Measurements from ENCODE around the gene FBP1. TPM values are rescaled to one million over a fixed set of nuclear protein-coding genes. Genes with fewer than 3 reads are reported as not detected.

Gene FBP1
- total and polyA plus RNA-seq, 2 donors from 2014 or later, result 27.3 to 266 TPM

DNA sequence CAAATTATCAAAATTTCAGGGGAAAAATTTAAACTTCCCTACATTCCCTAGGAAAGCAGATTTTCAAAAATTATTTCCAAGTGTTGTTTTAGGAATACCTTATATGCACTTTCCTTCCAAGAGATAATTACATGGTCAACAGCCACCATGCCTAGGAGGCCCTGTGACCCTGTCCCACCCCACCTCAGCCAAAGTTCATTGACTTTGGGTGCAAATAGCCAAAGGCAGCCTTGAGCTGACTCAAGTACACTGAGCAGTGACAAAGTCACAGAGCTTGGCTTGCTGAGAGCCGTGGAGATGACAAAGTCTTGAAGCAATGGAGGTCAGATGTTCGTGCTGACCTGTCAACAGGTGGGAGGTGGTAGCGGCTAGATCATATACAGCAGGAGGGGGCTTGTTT lies 24.3 kb upstream of the FBP1 start:
- intact Hi-C loops (cut with DNase I), result no loop called here
- Histone ChIP-seq H3K36me3 (ENCODE audit: control insufficient read depth in 2 of 3, insufficient read depth in 3 of 3, low read length in 3 of 3) (no peaks in the 10 kb centered on the region), H3K4me3 (ENCODE audit: low read length in 3 of 3) (no peak overlapping the region), H3K27me3 (ENCODE audit: control insufficient read depth, insufficient read depth, low read length) (no peaks in the 10 kb centered on the region), H3K27ac (ENCODE audit: low read depth in 2 of 2, low read length in 2 of 2) (peak overlapping the region in 1 of 2 donors; percentile 14), H3K4me1 (ENCODE audit: control insufficient read depth in 2 of 3, insufficient read depth in 2 of 3, low read depth in 1 of 3, low read length in 3 of 3) (peaks cover 0 to 11% (median 7%) of the 10 kb centered on the region in 3 donors), H3K9ac (ENCODE audit: low read length in 3 of 3) (no peak overlapping the region), H3K9me3 (ENCODE audit: control insufficient read depth in 2 of 3, insufficient read depth in 1 of 3, low read length in 3 of 3) (no peaks in the 10 kb centered on the region)
- FAIRE-seq (no peak), DNase-seq (no peak)
- TF ChIP-seq CTCF (IDR thresholded peaks at IDR 0.05; ENCODE audit: borderline replicate concordance, extremely low read depth, insufficient read depth), result no peak

GRCh38 chr9:94663140-94663539 lies 23.8 kb upstream of the FBP1 start:
- intact Hi-C loops (cut with DNase I), result no loop called here
- H3K27ac ChIP-seq (ENCODE audit: low read depth in 2 of 2, low read length in 2 of 2), result no peak overlapping the region
- no peak for TF ChIP-seq CTCF (IDR thresholded peaks at IDR 0.05; ENCODE audit: borderline replicate concordance, extremely low read depth, insufficient read depth)
- H3K4me1 ChIP-seq (ENCODE audit: control insufficient read depth in 2 of 3, insufficient read depth in 2 of 3, low read depth in 1 of 3, low read length in 3 of 3), result peaks cover 0 to 11% (median 7%) of the 10 kb centered on the region in 3 donors
- no peak for FAIRE-seq
- no peaks in the 10 kb centered on the region for H3K36me3 ChIP-seq (ENCODE audit: control insufficient read depth in 2 of 3, insufficient read depth in 3 of 3, low read length in 3 of 3)
- no peak overlapping the region for H3K9ac ChIP-seq (ENCODE audit: low read length in 3 of 3)
- H3K27me3 ChIP-seq (ENCODE audit: control insufficient read depth, insufficient read depth, low read length), result no peaks in the 10 kb centered on the region
- peak in 3 of 5 donors; percentile 48 to 72 (median 66) for DNase-seq
- H3K9me3 ChIP-seq (ENCODE audit: control insufficient read depth in 2 of 3, insufficient read depth in 1 of 3, low read length in 3 of 3), result no peaks in the 10 kb centered on the region
- H3K4me3 ChIP-seq (ENCODE audit: low read length in 3 of 3), result no peak overlapping the region

GRCh38 chr9:94657021-94657725 lies 17.9 kb upstream of the FBP1 start:
- Histone ChIP-seq H3K9ac (ENCODE audit: low read length in 3 of 3) (no peak overlapping the region), H3K36me3 (ENCODE audit: control insufficient read depth in 2 of 3, insufficient read depth in 3 of 3, low read length in 3 of 3) (no peaks in the 10 kb centered on the region), H3K27ac (ENCODE audit: low read depth in 2 of 2, low read length in 2 of 2) (no peak overlapping the region), H3K9me3 (ENCODE audit: control insufficient read depth in 2 of 3, insufficient read depth in 1 of 3, low read length in 3 of 3) (no peaks in the 10 kb centered on the region), H3K4me3 (ENCODE audit: low read length in 3 of 3) (no peak overlapping the region), H3K27me3 (ENCODE audit: control insufficient read depth, insufficient read depth, low read length) (no peaks in the 10 kb centered on the region), H3K4me1 (ENCODE audit: control insufficient read depth in 2 of 3, insufficient read depth in 2 of 3, low read depth in 1 of 3, low read length in 3 of 3) (peaks cover 0 to 2% (median 0%) of the 10 kb centered on the region in 3 donors)
- DNase-seq (no peak), FAIRE-seq (no peak)
- intact Hi-C loops (cut with DNase I), result no loop called here
- no peak for TF ChIP-seq CTCF (IDR thresholded peaks at IDR 0.05; ENCODE audit: borderline replicate concordance, extremely low read depth, insufficient read depth)
